GM21423 (cell line): ENCODE data around the gene PRKG2.

Experiments used
- ATAC-seq: cut with Tn5 transposase; IDR thresholded peaks from one replicate; pipeline ENCODE4 v1.9.1; 2021; ENCODE audit warnings: mild to moderate bottlenecking, moderate library complexity; ENCODE audit not compliant: unreplicated experiment

Gene PRKG2

DNA sequence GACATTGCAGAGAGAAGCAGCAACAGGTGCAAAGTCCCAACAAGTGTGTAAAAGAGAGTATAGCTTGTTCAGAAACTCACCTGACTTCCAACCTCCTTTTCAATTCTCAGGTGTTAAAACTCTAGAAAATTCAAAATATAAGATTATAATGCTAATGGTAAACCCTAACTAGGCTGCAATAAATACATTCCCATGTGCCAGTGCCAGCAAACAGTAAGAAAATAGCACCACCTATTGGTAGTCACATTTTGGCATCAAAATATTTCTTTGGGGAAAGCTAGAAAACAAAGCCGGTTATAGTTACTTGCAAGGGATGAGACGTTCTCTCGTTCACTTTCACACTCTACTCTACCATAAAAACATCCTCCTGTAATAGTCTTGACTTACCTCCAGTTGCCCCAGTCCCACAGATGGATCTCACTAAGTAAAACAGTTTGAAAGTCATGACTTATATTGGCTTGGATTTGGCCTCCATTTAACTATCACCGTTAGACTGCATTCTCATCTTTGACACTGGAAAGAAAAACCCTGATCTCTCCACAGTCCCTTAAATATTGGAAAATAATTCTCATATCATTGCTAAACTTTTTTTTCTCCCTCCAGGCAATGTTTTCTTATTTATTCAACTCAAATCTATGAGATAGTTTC, 174.9 kb downstream of the PRKG2 start:
- ATAC-seq: no peak

- ATAC-seq: no peak
Measured at GRCh38 chr4:81039351-81039972, 175.6 kb downstream of the PRKG2 start.

- ATAC-seq: no peak
Measured at GRCh38 chr4:81038636-81039350, 176.2 kb downstream of the PRKG2 start.
